GM12892 (cell line): Measurements from ENCODE around the gene TSFM.
A peak's percentile ranks its signal among the peaks of the same experiment; 100 is the strongest.

Experiments
- POLR2A ChIP-seq: IDR thresholded peaks from 2 replicates; pipeline ENCODE4 v1.6.1; 2011; ENCODE audit warnings: low read depth, low read length, control low read depth
- POLR2AphosphoS5 ChIP-seq: IDR thresholded peaks from 2 replicates; pipeline ENCODE4 v1.6.1; 2011; ENCODE audit warnings: low read depth, low read length, control low read depth

DNA sequence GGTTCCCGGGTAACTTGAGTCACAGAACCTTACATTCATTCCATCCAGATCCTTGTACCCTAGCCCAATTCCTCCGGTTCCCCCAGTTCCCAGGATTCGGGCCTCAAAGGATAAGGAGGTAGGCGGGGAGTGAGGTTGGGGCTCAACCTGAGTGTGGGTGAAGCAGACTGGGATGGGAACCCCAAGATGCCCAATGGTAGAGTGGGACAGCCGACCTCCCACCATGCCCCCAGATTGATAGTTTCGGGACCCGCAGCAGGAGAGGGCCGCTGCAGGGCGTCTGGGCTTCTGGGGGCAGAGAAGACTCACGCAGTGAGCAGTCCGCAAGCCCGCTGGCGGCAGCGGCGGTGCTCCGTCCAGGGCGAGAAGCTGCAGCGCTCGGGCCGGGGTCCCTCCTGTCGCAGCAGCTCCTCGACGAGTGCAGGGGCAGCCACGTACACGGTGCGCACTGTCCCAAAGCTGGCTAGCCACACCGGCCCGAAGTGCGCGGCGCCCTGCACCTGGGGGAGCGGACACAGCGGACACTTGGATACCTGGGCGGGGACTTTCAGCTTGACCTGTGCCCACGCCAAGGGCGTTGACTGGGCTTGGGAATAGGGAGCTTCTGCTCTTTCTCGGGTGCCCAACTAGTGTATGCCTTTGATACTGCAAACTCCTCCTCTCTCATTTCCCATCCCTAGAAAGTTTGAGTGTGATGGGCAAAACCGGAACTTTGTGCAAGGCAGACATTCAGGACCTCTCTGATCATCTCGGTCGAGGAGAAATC lies 16.7 kb upstream of the TSFM start:
- no peak; the same call in 1 of the 2 replicates for TF ChIP-seq POLR2A
- 0 out of 2 replicates have a peak, but pooled peaks have one; percentile 34 for TF ChIP-seq POLR2AphosphoS5
